Stimulated activated CD8-positive, alpha-beta memory T cell treated with anti-CD3 and anti-CD28 coated beads, Interleukin-15, amount 100 ng/mL, for 4 hours (primary cell): ENCODE data around the gene ACAA2.
"Not testable (repeated sequence)": the region's sequence is repeated elsewhere in the genome, so short reads cannot be mapped to it uniquely, and the experiment has no call there.

Experiments
- DNase-seq, 2 donors: peaks; one replicate each; pipeline ENCODE4 v3.0.0-alpha.2; 2020; ENCODE audit warnings: low read depth in 2 of 2

The ACAA2 gene

DNA sequence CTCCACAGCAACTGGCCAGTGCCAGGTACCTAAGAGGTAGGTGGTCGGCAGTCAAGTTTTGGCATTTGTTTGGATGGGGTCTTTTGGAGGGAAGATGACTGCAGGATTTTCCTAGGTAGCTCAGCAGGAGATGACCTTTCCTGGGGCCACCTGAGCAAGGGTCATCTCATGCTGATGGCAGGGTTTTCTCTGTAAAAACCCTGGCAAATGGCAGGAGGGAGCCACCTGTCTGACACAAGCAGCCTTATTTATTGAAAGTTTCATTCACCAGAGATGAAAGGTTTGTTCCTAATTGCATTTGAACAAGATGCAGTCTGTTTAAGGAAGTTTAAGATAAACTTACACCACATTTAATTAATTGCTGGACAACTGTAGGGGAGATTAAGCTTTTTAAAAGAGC lies 31.6 kb upstream of the ACAA2 start:
- no peak for DNase-seq

DNA sequence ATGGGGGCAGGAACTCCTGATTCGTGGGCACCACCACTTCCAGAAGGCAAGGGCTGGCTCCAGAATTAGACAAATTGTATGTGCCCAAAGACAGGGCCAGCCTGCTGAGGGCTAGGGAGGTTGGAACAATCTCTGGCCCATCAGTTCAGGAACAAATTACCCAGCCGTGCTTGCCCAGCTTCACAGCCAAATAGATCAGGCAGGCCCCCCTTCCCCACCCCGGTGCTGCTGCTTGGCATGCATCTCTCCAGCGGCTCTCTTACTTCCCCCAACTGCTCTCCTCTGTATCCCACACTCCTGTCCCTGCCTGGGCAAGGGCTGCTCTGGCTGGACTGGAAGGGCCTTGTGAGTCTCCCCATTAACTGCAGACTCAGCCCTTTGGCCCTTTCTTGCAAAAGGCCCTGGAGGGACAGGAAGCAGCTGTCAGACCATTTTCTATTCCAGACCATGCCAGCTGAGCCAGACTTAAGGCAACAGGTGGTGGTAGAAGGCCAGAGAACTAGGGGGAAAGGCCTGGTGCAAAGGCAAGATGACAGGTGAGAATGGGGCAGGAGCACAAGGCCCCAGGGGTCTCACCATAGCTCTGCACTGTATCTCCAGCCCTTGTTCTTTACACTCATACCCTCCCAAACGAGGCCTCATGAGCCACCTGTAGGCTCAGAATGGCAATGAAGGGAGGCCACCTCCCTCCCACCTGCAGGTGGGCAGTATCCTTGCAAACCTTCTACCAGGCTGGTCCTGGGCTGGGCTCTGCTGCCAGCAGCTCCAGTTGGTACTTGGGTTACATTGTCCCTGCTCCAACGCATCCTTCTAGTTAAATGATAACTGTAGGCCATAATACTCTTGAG lies 30.7 kb upstream of the ACAA2 start:
- DNase-seq: no peak

DNA sequence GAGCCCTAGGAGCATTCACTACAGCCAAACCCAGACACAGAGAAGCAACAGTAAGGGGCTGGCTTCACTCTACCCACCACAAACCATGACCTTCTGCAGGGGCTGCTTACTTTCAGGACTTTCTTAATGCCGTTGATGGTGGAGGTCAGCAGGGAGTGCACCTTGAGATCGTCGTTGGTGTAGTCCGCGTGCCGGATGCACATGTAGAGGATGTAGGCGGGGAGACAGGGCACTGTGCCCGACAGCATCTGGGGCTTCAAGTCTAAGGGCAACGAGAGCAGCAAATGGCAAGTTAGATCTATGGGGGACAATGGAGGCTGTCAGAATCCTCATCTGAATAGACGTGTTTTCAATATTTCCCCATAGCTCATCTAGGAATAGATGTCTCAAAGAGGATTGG lies 29.8 kb upstream of the ACAA2 start:
- DNase-seq: no peak

DNA sequence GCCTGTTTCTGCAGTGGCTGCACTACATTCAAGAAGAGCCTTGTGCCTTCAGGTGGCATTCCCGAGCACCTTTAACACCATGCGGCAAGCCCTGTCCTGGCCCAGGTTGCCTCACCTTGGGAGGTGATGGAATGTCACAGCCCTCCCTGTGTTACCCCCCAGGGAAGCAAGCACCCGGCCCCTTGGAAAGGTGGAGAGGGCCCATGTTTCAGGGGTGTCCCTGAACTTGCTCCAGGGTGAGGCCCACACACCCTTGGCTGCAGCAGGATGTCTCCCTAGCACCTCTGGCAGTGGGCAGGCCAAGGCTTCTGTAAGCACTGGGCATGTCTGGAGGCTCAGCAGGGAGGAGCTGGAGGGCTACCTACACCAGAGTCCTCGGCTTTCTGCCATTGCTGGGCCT lies 29.3 kb upstream of the ACAA2 start:
- no peak for DNase-seq

DNA sequence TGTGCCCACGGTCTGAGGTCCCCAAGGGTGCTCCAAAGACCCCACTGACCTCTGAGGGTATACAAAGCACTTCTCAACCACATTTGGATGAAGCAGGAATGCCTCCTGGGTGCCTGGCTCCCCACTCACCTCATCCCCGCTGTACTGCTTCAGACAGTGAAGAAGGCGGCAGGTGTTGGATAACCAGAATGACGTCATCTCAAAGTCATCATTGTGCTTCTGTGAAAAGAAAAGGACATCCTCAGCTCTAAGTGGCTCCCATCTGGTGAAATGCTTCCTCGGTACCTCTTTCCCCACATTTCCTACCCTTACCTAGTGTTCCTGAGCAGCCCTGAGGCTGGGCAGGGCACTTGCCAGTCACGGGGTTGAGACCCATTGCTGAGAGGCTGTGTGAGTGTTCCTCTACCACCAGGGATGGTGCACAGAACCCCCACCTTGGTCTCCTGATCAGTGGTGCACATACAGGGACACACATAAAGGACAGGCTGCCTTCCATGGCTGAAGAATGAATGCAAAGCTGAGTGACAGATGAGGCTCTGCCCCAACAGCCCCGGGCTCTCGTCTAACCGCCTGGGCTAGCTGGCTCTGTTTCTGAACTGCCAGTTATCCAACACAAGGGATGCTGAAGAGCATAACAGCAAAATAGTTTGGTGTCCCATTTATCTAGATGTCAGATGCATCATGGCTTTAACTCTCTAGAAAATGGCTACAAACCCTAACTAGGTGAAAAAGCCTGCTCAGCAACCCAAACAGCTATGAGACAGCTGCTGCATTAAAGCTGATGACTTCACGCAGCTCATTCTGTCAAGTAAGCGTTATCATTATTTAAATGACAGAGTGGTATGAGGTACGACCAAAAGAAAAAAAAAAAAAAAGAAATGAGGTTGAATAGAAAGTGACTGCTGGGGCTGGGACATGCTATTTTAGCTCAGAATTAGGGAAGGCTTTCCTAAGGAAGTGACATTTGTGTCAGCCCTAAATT lies 28.2 kb upstream of the ACAA2 start:
- DNase-seq: no peak

DNA sequence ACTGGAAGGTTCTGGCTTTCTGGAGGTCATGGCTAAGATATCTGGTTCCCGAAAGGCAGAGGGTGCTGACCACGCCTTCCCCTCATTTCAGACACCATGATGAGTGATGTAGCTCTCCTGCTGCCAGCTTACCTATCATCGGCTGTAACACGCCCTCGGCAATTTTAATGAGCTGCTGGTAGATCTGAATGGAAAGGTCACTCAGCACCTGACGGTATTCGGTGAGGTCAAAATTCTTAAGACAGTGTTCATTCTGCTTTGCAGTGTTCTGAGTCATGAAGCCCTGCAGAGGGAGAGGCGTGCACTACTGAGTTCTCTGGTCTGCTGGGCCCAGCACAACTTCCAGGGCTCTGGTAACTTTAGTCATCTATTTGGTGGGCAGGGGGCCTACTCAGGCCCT lies 25.7 kb upstream of the ACAA2 start:
- no peak for DNase-seq

DNA sequence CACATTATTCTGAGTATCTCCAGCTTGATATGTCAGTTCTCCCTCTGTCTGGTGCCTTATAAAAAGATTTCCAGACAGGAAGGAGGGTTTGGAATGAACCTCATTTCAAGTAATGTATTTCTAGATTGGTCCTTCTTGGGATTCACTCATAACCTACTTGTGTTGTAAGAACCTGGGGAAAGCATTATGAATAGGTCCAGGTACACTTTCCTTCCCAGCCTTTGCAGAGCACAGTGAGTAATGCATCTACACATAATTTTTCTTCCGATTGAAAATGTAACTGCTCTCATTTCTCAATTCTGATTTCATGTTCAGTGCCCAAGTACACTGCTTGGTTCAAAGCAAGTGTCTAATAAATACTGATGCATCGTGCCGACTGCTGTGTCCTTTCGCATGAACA lies 25.0 kb upstream of the ACAA2 start:
- DNase-seq: no peak

DNA sequence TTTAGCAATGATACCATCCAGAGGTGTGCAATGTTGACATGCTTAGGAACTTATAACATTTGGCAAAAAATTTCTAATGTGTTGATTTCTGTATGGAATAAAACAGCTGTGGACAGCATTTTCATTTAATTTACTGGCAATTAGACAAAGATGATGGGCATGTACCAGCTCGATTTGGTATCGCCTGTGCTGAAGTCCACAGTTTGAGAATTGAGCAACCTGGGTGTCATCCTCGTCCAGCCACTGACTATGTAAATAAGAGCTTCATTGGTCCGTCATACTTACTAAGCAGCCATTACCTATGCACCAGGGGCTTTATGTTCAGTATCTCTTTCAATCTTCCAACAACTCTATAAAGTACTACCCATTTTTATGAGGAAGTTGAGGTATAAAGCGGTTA lies 24.6 kb upstream of the ACAA2 start:
- no peak for DNase-seq

DNA sequence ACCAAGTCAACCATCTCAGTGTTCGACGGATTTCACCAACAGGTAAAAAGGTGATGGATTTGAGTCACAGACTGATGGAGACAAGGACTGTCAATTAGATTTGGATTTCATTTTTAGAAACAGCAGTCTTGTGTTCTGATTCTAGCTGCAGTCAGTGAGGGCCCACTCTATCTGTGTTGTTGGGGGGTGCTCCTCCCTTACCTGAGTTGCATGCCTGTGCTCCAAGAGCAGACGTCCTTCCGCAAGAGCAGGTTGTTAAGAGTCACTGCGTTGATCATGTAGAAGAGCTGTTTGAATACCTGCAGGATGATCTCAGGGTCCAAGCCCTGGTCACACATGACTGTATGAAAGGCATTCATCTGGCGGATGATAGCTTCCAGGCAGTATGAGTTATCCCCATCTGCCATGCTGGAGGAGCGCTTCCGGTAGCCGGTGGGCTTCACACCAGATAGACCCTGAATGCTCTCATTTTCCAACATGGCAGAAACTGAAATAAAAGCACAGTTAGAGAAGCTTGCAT lies 24.0 kb upstream of the ACAA2 start:
- not testable (repeated sequence) for DNase-seq

DNA sequence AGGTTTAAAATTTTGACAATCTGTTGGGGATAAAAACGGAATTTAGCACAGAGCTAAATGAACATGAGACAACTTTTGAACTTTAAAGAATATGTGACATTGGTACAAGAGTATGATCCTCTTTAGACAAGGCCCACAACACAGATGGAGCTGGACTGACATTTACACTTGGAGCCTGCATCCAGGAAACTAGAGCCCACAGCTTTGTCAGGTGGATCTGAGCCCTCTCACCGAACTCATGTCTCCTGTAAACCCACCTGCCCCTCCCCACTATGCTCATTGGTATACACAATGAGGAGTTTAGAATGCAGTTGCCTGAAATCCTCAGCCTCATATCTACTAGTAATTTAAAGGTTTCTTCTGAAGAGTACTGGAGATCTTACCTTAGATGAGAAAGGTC lies 22.1 kb upstream of the ACAA2 start:
- no peak for DNase-seq

DNA sequence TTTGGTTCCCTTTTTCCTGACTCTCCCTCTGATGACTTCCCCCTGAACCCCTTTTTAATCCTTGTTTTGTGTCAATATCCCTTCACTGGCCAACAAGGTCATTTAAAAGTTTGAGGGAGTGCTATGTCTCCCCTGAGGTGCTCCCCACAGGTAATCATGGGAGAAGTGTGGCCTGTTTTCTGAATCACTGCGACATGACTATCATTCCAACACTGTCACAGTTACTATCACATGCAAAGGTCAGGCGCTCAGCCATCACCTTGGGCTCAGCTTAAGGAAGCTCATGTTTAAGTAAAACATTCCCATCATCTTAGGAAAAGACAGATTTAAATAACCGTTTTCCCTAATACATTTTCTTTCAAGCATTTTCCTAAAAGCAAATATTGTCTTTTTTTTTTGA lies 20.9 kb upstream of the ACAA2 start:
- DNase-seq: no peak

DNA sequence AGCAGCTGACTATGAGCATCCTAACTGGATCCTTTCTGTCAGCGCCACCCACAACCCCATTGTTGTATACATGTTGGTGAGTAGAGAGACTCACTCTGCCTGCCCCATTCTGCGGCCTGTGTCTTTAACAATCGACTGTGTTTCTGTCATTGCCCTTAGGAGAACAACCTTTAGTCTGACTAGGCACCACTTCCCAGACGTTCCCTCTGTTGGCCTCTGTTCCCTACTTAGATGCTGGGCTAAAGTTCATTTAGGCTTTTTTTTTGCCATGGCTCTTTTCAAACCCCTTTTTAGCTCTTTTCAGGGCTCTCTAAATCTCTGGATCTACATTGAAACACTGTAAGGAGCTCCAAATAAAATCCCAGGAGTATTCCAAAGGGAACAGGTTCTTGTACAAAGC lies 20.5 kb upstream of the ACAA2 start:
- DNase-seq: no peak

DNA sequence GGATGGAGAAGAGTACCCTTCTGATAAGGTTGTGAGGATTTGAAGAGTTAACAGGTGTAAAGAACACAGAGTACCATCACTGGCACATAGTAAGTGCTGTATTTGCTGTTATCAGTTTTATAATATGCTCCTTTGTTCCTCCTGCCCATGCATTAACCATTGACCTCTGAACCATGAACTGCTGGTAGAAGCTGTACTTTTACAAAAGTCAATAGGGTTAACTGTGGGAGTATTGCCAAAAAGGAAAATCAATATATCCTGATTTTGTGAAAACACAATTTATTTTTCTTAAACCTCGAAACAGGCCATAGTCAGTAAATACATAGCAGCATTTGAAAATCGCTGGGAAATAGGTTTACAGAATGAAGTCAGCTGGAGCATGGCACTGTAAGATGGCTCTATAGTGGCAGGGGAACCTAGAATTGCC lies 18.9 kb upstream of the ACAA2 start:
- DNase-seq: no peak

DNA sequence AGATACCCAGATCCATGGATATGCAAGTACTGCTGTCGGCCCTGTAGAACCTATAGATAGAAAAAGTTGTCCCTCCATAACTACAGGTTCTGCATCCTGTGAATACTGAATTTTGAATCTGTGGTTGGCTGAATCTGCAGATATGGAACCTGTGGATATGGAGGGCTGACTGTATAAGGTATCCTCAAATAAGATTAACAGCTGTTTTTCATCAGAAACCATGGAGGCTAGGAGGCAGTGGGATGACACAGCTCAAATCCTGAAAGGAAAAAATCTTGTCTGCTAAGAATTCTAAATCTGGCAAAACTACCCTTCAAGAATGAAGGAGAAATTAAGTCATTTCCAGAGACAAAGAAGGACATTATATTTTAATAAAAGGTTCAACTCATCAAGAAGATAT lies 14.7 kb upstream of the ACAA2 start:
- no peak for DNase-seq

DNA sequence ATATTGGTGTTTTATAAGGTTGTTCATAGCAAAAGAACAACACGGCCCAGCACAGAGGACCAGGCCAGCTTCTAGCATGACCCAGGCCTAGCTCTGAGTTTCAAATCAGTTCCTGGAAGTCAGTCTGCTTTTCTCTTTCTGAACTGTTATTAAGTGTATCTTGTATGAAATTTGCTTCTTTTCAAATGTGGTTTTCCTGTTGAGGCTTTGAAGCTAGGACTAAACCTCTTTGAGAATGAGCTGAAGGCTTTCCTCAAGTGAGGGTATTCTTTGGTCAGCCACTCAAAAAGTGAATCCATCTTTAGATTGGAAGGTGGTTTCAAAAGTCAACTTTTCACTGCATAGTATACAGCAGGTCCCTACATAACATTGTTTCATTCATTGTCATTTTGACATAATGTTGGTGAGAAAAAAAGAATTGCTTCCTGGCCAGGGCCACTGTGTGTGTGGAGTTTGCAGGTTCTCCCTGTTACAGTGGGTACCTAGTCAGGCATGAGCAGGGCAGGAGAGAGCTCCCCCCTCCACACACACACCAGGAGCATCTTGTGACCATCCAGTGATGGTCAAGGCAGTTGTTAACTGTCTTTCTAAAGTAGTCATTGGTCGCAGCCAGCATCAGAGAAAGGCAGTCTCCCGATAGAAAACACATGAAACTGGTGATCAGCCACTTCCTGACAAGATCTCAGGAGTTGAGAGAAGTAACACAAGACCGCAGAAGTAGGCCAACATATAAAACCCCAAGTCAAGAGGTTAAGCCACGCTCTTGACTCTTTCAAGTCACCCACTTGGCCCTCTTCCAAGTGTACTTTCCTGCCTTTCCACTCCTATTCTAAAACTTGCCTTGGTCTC lies 6.7 kb upstream of the ACAA2 start:
- DNase-seq: peak in 1 of 2 donors; percentile 19

DNA sequence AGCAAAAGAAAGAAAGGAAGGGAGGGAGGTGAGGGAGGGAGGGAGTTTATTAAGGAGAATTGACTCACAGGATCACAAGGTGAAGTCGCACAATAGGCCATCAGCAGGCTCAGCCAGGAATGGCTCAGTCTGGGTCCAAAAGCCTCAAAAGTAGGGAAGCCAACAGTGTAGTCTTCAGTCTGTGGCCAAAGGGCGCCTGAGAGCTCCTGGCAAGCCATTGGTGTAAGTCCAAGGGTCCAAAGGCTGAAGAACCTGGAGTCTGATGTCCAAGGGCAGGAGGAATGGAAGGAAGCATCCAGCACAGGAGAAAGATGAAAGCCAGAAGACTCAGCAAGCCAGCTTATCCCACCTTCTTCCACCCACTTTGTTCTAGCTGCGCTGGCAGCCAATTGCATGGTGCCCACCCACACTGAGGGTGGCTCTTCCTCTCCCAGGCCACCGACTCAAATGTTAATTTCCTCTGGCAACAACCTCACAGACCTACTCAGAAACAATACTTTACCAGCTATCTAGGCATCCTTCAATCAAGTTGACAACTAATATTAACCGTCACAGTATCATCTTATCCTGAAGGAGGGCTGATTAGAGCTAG lies 5.8 kb upstream of the ACAA2 start:
- DNase-seq: no peak

DNA sequence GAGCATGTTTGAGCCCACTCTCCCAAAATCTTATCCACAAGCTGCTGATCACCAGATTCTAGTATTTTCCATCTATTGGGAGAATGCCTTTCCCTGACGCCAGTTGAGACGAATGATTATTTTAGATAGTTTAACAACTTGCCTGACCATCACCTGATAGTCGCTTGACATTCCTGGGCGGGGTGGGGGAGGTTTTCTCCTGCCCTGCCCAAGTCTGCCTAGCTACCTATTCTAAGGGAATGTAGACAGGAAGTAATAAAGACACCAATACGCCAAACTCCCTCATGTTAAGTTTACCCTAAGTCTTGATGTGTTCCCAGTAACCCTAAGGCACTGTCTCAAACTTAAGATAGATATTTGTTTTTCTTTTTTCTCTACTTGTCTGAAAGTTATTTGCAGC lies 4.6 kb upstream of the ACAA2 start:
- no peak for DNase-seq

DNA sequence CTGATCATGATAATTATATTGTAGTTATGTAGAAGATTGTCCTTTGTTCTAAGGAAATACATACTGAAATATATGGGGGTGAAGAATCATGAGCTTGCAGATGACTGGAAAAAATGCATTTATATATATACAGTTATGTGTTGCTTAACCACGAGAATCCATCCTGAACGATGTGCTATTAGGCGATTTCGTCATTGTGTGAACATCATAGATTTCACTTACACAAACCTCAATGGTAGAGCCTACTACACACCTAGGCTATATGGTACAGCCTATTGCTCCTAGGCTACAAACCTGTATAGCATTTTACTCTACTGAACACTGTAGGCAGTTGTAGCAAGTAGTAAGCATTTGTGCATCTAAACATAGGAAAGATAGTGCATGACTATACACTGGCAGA lies 2.6 kb upstream of the ACAA2 start:
- no peak for DNase-seq

DNA sequence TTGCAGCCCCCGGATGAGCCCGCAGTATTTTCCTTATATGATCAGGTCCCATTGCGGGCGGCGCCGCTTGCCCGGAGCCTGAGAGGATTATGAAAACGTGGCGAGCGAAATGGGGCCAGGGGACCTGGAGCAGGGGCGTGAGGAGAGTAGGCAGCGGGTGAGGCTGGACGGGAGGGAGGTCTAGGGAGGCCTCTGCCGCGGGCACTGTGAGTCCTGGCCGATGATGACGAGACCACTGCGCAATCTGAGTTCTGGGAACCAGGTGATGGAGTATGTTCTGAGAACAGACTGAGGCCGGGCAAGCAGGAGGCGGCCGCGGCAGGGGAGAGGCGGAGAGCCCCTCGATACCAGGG lies 790 bp upstream of the ACAA2 start:
- peak; percentile 36 to 37 for DNase-seq

DNA sequence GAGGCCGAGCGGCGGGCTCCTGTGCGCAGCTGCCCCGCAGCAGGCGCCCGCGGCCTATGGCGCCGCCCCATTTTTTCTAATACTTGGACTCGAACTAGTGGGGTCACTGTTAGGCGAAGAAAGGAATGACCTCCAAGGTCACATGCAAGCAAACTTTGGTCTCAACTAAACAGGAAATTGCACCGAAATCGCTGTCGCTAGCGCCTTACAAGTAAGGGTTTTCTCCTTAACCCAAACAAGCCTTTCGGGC lies 339 bp downstream of the ACAA2 start:
- DNase-seq: no peak

DNA sequence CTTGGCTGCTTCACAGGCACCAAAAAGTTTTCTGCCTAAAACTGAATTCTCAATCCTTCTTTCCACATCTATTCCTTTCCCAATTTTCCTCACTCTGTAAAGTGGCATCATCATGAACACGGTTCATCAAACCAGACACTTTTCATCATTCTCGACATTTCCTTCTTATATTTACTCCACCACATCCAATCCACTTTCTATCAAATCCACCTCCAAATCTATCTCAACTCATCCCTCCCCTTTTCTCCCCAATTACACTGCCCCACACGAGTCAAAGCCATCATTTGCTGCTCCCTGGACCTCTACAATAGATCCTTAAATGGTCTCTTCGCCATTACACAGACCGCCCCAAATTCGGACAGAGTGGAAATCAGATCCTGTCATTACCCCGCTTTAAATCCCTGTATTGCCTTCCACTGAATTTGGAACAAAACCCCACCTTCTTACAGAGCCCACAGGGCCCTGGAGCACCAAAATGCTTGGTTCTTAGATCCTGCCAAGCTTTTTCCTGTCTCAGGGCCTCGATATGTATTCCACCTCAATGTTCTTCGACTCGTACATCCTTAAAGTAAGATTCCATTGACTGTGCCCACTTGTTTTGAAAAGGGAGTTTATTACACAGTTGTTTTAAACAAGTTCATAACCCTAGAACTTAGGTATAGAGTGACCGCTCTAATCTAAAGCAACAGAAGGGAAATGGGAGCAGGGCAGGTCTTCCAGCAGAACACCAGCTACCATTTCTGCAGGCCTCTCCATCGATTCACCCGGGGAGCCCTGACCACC lies 856 bp downstream of the ACAA2 start:
- no peak for DNase-seq
